DOHH2 (cell line): ENCODE results near the gene CCDC85A.

Experiments used
- H3F3A ChIP-seq: fragments of 200-600 bp; sonication (generic), shearing (Covaris generic); 2 replicates; pipeline ENCODE4 v1.6.0; 2016; ENCODE audit warnings: antibody characterized with exemption, mild to moderate bottlenecking; ENCODE audit not compliant: control insufficient read depth, insufficient read depth
- H3K27ac ChIP-seq: fragments of 200-600 bp; sonication (generic); 2 replicates; pipeline ENCODE4 v1.5.1; 2014; ENCODE audit warnings: low read depth, mild to moderate bottlenecking, low read length, moderate library complexity
- H3K27me3 ChIP-seq: fragments of 200-600 bp; sonication (generic); 2 replicates; pipeline ENCODE4 v1.6.1; 2014; ENCODE audit warnings: mild to moderate bottlenecking, low read length, mixed read lengths; ENCODE audit not compliant: control insufficient read depth
- H3K36me3 ChIP-seq: fragments of 200-600 bp; sonication (generic); 2 replicates; pipeline ENCODE4 v1.6.1; 2014; ENCODE audit warnings: mild to moderate bottlenecking, low read length, moderate library complexity, mixed read lengths; ENCODE audit not compliant: control insufficient read depth
- H3K4me1 ChIP-seq: fragments of 200-600 bp; sonication (generic); 2 replicates; pipeline ENCODE4 v1.6.1; 2014; ENCODE audit warnings: mild to moderate bottlenecking, low read length, mixed read lengths; ENCODE audit not compliant: control insufficient read depth
- H3K4me2 ChIP-seq: fragments of 200-600 bp; sonication (generic); 2 replicates; pipeline ENCODE4 v1.6.0; 2014; ENCODE audit warnings: mild to moderate bottlenecking, low read length, moderate library complexity
- H3K4me3 ChIP-seq: fragments of 200-600 bp; sonication (generic); 2 replicates; pipeline ENCODE4 v1.5.1; 2014; ENCODE audit warnings: mild to moderate bottlenecking, low read length, mixed read lengths
- H3K79me2 ChIP-seq: fragments of 200-600 bp; sonication (generic); 2 replicates; pipeline ENCODE4 v1.6.1; 2014; ENCODE audit warnings: mild to moderate bottlenecking, low read length, mixed read lengths; ENCODE audit not compliant: control insufficient read depth
- H3K9me2 ChIP-seq: fragments of 200-600 bp; sonication (generic); replicated peaks from 2 replicates; pipeline ENCODE4 v1.6.1; 2014; ENCODE audit warnings: mild to moderate bottlenecking, low read length, mixed read lengths; ENCODE audit not compliant: control insufficient read depth
- H3K9me3 ChIP-seq: fragments of 200-600 bp; sonication (generic); 2 replicates; pipeline ENCODE4 v1.6.1; 2014; ENCODE audit warnings: antibody characterized with exemption, low read length, mixed read lengths; ENCODE audit not compliant: control insufficient read depth, insufficient read depth
- H4K20me1 ChIP-seq: fragments of 200-600 bp; sonication (generic); 2 replicates; pipeline ENCODE4 v1.6.0; 2014; ENCODE audit warnings: low read depth, mild to moderate bottlenecking, antibody characterized with exemption, low read length, moderate library complexity; ENCODE audit not compliant: control insufficient read depth, insufficient read depth
- EZH2phosphoT487 ChIP-seq: fragments of 200-600 bp; sonication (generic); IDR thresholded peaks from 2 replicates; pipeline ENCODE4 v1.6.1; 2017; ENCODE audit warnings: borderline replicate concordance, mild to moderate bottlenecking, antibody characterized with exemption, low read length, moderate library complexity, mixed read lengths
- TF ChIP-seq, protein P1 (sequence below): fragments of 200-600 bp; sonication (generic); IDR thresholded peaks from one replicate; pipeline ENCODE4 v1.5.1; 2014; ENCODE audit warnings: antibody characterized with exemption, mild to moderate bottlenecking, low read depth, low read length; ENCODE audit not compliant: poor library complexity, severe bottlenecking

Gene CCDC85A

DNA sequence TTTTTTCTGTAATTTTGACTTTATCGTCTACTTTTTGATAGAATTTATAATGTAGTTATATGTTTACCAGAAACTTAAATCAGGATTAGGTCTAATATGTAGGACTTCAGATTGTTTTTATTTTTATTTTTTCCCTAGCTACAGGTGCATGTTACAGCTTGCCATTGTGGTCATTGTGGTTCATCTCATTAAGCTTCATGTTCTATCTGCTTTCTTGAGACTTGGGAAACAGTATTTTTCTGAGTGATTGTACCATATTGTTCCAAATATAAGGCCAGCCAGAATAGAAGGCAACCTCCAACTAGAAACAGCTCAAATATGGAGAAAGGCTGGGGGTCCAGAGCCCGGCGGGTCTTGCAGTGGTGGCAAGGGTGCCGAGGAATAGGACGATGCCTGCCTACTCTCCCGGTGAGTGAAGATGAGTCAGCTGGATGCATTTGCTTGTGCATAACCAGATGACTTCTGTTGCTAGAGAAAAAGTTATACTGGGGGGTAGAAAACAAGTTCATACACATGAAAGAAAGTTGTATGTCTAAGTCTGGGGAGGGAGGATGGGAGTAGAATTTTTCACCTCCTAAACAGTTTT, 188.4 kb downstream of the CCDC85A start:
- Histone ChIP-seq H3F3A (no peaks in the 10 kb centered on the region; the same call in none of the 2 replicates), H4K20me1 (no peaks in the 10 kb centered on the region), H3K36me3 (peaks cover 41% of the 10 kb centered on the region), H3K27me3 (no peaks in the 10 kb centered on the region), H3K27ac (peak overlapping the region; percentile 74), H3K79me2 (peaks cover 89% of the 10 kb centered on the region), H3K4me2 (peak overlapping the region; percentile 60), H3K4me1 (peaks cover 71% of the 10 kb centered on the region), H3K9me2 (no peaks in the 10 kb centered on the region), H3K9me3 (no peaks in the 10 kb centered on the region), H3K4me3 (peak overlapping the region; percentile 47)
- TF ChIP-seq, protein P1, sequence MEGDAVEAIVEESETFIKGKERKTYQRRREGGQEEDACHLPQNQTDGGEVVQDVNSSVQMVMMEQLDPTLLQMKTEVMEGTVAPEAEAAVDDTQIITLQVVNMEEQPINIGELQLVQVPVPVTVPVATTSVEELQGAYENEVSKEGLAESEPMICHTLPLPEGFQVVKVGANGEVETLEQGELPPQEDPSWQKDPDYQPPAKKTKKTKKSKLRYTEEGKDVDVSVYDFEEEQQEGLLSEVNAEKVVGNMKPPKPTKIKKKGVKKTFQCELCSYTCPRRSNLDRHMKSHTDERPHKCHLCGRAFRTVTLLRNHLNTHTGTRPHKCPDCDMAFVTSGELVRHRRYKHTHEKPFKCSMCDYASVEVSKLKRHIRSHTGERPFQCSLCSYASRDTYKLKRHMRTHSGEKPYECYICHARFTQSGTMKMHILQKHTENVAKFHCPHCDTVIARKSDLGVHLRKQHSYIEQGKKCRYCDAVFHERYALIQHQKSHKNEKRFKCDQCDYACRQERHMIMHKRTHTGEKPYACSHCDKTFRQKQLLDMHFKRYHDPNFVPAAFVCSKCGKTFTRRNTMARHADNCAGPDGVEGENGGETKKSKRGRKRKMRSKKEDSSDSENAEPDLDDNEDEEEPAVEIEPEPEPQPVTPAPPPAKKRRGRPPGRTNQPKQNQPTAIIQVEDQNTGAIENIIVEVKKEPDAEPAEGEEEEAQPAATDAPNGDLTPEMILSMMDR = no peak
- TF ChIP-seq EZH2phosphoT487 = no peak

DNA sequence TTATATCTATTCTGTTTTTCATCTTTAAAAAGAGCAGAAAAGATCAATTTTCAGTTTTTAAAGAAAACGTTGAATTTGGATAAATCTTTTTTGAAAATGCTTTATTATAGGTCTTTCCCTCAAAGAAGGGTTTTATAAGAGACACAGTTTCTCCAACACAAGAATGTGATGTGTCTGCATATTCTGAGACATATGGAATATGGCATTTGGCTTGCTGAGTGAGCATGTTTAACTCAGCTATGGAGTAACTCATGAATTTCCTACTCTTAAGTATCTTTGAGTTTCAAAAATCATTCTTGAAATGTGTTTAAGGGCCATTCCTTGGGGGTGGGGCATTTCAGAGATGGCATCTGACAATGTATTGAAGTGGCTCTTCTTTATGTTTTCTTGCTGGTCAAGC, 191.5 kb downstream of the CCDC85A start:
- no peak overlapping the region for H3K27ac ChIP-seq
- no peak overlapping the region for H3K4me3 ChIP-seq
- no peaks in the 10 kb centered on the region for H3K9me2 ChIP-seq
- no peaks in the 10 kb centered on the region for H4K20me1 ChIP-seq
- TF ChIP-seq, protein P1 = no peak
- TF ChIP-seq EZH2phosphoT487 = no peak
- no peaks in the 10 kb centered on the region for H3K9me3 ChIP-seq
- H3K4me1 ChIP-seq = peaks cover 42% of the 10 kb centered on the region
- no peak overlapping the region for H3K4me2 ChIP-seq
- H3K79me2 ChIP-seq = peaks cover 79% of the 10 kb centered on the region
- no peaks in the 10 kb centered on the region; the same call in none of the 2 replicates for H3F3A ChIP-seq
- peaks cover 47% of the 10 kb centered on the region for H3K36me3 ChIP-seq
- H3K27me3 ChIP-seq = no peaks in the 10 kb centered on the region

DNA sequence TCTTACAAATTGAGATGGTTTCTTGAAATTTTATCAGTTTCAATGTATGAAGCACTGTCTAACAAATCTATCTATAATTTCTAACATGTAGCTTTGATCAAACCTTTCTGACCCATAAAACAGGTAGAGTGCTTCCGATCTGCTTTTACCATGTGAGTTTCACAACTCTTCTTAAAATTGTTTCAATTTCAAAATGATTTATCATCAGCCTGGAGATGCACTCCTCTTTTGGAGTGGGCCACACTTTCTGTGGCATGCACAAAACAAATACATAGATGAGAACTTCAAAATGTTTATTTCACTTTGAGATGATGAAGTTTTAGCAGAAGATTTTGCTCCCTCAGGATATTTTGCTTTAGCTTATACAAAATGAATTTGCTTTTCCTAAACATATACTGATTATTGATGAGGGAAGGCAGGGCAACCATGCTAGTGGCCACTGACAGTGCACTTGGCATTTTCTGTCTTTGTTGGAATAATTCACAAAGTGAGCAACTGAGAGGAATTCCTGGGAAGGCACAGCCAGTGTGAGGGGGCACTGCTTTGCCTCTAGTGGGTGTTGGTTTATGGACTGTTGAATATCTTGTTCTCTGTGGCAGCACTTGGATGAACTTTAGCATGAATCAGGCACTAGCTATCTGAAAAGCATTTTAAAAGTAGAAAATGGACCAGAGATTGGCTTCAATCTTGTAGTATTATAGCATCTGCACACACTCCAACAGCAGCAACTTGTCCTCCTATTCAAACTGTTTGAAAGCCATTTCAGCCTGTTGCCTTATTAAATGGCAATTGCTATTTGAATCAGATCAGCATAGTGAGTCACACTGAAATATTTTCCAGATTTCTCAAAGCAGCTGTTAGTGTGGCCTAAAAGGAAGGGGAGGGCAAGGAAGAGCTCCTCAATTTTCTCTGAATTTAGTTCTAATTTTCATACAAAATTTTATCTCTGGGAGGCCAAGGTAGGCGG, 193.2 kb downstream of the CCDC85A start:
- TF ChIP-seq, protein P1 = no peak
- TF ChIP-seq EZH2phosphoT487 = no peak
- H3K9me3 ChIP-seq = no peaks in the 10 kb centered on the region
- peaks cover 53% of the 10 kb centered on the region for H3K36me3 ChIP-seq

More for the DNA sequence above, 193.2 kb downstream of the CCDC85A start:
- Histone ChIP-seq H3K4me2 (no peak overlapping the region), H3F3A (no peaks in the 10 kb centered on the region), H4K20me1 (no peaks in the 10 kb centered on the region), H3K9me2 (no peaks in the 10 kb centered on the region), H3K27me3 (no peaks in the 10 kb centered on the region), H3K79me2 (peaks cover 77% of the 10 kb centered on the region), H3K4me3 (no peak overlapping the region), H3K27ac (no peak overlapping the region), H3K4me1 (peaks cover 34% of the 10 kb centered on the region)
